IPS DF 4.7 (cell line): Measurements from ENCODE around the gene PRR12.
"Not testable (repeated sequence)": the region's sequence is repeated elsewhere in the genome, so short reads cannot be mapped to it uniquely, and the experiment has no call there.

Experiments used
- DNase-seq: peaks from one replicate; pipeline ENCODE4 v3.0.0-alpha.2; 2013; ENCODE audit warnings: low spot score; ENCODE audit errors: extremely low read depth

Gene PRR12

DNA sequence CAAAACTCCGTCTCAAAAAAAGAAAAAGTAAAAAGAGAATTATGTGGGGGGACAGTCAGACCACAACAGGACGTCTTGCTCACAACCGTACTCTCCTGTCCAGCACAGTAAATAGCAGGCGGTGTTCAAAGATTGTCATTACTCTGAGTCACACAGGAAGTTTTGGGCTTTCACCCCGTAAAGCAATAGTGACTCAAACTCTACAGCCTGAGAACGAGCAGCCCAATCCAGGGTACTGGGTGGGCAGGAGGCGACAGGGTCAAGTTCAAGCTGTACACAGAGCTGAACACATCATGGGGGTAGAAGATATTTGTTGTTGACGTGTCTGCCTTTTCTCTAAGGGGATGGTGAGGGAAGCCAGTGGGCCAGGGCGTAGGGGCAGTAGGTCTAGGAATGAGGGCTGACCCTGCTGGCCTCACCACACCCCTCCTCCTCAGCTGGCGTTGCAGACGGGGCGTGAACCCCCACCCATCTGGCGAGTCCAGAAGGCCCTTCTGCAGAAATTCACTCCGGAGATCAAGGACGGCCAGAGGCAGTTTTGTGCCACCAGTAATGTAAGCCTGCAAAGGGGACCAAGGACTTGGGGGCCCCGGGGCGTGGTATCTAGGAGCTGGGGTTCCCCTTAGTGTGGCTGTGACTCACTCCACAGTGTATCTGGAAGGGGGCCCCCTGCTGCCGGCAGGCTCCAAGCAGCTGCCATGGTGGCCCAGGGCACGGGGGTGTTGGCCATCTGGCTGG lies 23.3 kb downstream of the PRR12 start:
- no peak for DNase-seq

DNA sequence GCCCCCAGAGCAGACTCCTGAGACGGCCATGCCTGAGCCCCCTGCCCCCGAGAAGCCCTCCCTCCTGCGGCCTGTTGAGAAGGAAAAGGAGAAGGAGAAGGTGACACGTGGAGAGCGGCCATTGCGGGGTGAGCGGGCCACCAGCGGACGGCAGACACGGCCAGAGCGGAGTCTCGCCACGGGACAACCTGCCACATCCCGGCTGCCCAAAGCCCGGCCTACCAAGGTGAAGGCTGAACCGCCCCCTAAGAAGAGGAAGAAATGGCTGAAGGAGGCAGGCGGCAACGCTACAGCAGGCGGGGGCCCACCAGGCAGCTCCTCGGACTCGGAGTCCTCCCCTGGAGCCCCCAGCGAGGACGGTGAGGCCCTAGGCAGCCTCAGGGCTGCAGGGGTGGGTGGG lies 24.9 kb downstream of the PRR12 start:
- no peak for DNase-seq

DNA sequence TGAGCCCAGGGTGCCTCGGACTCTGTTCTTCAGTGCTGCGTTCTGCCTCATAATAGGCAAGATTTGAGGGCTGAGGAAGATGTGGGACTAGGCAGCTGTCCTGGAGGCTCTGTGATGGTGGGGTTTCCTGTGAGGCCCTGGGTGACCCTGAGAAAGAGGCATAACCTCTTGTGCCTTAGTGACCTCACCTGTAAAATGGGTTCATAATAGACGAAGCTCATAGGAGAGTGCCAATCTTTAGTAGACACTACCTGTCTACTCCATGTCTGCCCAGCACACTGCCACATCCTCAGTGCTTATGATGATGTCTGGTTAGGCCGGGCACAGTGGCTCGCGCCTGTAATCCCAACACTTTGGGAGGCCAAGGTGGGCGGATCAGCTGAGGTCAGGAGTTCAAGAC lies 25.6 kb downstream of the PRR12 start:
- no peak for DNase-seq

DNA sequence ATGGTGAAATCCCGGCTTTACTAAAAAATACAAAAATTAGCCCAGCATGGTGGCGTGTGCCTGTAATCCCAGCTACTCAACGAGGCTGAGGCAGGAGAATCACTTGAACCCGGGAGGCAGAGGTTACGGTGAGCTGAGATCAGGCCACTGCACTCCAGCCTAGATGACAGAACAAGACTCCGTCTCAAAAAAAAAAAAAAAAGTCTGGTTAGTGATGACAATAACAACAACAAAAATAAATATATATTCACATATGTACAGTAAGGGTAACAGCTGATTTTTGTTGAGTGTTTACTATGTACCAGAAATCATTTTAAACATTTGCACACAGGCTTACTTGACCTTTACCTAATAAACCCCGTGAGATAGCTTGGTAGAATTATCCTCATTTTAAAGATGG lies 26.0 kb downstream of the PRR12 start:
- no peak for DNase-seq

DNA sequence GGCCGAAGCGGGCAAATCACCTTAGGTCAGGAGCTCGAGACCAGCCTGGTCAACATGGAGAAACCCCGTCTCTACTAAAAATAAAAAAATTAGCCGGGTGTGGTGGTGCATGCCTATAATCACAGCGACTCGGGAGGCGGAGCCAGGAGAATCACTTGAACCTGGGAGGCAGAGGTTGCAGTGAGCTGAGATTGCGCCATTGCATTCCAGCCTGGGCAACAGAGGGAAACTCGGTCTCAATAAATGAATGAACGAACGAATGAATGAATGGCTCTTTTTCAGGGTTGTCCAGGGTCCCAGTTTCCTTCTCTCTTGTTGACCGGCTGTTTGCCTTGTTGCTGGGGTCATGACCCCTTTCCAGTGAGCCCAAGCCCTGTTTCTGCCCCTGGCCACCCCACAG lies 26.9 kb downstream of the PRR12 start:
- not testable (repeated sequence) for DNase-seq

DNA sequence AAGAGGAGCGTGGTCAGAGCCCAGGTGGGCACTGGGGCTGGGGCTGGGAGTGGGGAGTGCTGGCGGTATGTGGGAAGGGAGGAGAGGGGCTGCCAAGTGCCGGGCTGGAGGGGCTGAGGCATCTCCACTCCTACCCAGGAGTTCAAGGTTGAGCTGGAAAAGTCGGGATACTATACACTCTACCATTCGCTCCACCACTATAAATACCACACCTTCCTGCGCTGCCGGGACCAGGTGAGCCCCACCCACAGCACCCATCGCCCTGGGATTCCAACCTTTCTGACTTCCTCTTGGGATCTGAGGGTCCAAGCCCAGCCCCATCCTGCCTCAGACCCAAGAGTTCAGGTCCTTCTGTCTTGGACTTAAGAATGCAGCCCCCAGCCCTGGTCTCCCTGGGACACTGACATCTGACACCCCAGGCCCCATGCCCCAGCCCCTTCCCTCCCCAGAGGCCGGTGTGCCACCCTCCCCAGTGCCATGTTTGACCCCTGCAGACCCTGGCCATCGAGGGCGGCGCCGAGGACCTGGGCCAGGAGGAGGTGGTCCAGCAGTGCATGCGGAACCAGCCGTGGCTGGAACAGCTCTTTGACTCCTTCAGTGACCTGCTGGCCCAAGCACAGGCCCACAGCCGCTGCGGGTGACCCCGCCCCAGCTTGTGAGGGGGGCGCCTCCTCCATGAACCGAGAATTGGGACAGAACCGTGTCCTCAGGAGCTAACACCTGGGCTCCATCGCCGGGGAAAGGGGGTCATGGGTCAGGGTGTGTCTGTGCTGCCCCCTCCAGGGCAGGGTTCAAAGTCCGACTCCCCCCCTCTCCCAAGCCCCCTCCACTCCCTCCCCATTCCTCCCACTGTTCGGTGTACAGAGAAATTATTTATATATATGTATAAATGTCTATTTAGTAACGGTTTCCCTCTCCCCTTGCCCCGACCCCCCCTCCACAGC lies 34.3 kb downstream of the PRR12 start:
- no peak for DNase-seq

DNA sequence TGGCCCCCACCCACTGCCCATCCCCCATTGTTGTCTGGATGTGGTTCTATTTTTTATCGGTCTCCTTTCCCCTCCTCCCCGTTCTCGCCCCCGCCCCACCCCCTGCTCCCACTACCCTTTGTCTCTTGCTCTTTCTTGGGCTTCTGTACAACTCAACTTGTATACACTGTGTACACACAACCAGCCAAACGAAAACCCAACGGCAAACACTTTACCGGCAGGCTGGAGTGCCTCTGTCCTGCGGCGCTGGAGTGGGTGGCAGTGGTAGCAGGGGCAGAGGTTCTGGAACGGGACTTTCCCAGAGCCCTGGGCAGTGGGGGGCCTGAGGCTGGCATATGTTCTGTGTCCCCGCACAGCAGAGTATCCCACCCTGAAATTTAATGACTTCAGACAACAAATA lies 35.2 kb downstream of the PRR12 start:
- DNase-seq = no peak

DNA sequence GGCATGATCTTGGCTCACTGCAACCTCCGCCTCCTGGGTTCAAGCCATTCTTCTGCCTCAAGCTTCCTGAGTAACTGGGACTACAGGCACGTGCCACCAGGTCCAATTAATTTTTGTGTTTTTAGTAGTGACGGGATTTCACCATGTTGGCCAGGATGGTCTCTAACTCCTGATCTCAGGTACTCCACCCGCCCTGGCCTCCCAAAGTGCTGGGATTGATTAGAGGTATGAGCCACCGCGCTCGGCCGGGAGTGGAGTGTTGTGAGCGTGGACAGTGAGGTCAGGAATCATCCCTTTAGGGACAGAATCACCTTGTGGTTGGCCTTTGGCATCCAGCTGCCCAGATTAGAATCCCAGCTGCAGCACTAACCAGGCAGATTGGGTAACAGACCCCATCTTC lies 38.7 kb downstream of the PRR12 start:
- no peak for DNase-seq

DNA sequence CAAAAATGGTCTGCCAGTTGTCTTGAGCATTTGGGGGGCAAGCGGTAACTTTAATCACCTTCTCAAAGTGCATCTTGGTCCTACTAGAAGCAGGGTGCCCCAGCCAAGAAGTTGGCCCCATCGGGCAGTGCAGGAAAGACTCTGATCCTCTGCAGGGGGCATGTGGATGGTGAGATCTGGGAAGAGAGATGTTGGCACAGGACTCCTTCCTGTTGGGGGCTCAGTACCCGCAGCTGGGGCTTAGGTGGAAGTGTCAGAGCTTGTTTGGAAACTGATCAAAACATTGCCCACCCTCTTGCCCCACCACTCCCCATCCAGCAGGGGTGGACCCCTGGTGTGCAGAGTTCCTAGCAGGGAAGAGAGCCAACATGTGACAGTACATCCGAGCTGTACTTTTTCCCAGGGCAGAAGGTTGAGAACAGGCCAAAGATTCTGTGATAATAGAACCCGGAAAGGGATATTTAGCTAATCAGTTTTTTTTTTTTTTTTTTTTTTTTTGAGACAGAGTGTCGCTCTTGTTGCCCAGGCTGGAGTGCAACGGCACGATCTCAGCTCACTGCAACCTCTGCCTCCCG lies 40.1 kb downstream of the PRR12 start:
- DNase-seq = no peak

DNA sequence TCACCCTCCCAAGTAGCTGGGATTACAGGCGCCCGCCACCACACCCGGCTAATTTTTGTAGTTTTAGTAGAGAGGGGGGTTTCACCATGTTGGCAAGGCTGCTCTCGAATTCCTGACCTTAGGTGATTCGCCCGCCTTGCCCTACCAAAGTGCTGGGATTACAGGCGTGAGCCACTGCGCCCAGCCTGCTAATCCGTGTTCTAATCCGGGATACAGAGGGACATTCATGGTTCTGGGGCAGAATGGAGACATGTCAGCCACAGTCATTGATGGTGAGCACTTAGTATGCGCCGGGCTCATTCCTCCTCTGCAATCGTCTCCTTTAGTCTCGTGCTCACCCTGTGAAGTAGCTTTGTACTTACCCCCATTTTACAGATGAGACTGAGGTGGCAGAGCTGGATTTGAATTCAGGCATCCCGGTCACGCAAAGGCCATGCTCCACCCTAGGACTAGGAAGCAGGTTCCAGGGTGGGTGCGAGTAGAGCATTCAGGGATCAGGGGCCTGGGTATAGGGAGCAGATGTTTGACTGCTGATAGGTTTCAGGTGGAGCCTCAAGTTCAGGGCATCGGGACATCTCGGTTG lies 40.7 kb downstream of the PRR12 start:
- no peak for DNase-seq

DNA sequence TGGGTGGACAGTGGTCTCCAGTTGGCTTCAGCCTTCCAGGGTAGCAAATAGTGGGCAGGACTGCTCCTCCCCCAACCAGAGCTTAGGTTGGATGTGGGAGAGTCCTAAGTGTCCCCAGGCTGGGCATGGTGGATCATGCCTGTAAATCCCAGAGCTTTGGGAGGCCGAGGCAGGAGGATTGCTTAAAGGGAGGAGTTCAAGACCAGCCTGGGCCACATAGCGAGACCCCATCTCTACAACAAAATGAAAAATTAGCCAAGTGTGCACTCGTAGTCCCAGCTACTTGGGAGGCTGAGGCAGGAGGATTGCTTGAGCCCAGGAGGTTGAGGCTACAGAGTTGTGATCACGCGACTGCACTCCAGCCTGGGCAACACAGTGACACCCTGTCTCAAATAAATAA lies 41.6 kb downstream of the PRR12 start:
- DNase-seq = no peak

DNA sequence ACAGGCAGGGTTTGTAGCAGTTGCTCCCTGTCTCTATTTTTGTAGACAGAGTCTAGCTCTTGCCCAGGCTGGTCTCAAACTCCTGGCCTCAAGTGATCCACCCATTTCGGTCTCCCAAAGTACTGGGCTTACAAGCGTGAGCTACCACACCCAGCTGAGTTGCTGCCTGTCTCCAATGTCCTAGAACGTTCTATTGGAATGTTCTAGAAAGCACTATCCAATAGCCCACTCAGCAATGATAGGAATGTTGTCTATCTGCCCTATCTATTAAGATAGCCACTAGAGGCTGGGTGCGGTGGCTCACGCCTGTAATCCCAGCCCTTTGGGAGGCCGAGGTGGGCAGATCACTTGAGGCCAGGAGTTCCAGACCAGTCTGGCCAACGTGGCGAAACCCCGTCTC lies 42.3 kb downstream of the PRR12 start:
- DNase-seq = not testable (repeated sequence)

DNA sequence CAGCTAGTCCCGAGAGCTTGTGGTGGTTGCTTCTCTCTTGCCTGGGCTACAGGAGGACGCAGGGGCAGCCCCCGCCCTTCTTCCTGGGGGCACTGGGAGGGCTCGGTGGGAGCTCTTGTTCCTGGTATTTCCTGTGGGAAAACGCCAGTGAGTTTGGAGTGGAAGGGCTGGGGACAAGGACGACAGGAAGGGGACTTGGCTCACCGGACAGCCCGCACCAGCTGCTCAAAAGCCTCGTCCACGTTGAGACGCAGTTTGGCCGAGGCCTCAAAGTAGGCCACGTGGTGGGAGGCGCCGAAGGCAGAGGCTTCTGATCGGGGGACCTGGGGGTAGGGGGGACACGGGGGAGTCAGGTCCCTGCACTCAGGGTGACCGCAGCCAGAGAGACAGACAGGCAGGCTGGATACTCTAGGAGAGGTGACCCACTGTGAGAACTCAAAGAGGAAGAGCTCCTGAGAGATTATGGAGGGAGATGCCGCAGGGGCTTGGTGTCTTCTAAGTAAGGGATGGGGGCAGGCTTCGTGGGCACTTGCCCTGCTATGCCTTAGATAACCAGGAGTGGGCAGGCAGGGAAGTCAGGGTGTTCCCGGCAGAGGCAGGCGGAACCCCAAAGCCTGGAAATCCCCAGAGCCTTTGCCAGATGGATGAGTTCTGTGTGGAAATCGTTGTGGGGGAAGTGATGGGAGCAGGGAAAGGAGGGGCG lies 44.7 kb downstream of the PRR12 start:
- DNase-seq = no peak

DNA sequence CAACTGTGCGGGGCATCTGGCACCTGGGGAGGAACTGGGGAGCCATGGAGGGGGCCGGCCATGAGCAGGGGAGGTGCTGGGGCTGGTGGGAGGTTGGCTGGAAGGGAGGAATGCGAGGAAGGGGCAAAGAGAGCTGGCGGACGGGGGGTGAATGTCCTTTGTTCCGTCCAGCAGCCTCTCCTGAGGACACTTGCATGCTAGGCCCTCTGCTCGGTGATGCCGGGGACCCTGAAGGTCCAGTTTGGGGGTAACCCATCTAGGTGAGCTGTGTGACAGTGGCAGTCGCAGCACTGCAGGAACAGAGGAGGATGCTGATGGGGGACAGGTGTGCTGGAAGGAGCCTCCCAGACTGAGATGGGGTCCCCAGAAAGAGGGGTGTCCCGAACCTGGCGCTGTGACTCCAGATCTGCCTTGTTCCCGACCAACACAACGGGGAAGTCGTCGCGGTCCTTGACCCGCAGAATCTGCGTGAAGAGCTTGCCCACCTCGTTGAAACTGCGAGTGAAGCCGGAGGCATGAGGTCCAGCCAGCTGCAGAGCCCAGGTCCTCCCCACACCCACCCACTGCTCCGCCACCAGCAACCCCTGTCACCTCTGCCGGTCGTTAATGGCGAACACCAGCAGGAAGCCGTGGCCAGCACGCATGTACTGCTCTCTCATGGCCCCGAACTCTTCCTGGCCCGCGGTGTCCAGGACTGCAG lies 45.4 kb downstream of the PRR12 start:
- DNase-seq = no peak

DNA sequence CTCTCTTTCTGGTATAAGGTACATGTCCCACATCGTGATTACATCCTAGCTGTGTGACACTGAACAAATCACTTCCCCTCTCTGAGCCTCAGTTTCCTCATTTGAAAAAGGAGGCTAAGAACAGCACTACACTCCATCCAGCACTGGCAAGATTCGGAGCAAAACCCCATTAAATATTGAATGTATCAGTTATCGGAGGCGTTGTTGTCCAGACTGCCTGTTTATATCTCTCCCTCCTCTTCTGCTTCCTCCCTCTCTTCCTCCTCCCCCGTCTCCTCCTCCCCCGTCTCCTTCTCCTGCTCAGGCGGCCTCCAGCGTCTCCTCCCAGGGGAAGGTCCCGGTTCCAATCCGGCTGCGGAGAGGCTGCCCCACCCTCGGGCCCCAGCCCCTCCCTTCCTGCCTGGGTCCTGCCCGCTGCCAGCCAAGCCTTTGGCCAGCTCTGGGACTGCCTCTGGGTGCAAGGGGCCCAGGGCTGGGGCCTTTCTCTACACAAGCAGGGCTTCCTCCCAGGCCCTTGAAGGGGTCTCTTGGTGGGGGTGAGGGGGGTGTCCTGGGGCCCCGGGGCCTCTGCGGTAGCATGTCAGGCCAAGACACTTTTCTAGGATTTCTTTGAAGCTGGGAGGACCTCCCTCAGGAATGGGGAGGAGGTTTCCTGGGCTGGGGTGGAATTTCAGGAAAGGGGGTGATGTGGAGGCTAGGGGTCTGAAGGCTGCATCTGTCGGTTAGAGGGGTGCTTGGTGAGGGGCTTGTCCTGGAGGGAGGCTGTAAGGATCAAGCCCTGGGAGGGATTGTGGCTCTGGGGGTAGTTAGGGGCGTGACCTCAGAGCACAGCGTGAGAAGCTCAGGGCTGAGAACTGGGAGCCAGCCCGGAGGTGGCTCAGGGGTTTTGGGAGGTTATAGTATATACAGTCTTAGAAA lies 47.1 kb downstream of the PRR12 start:
- DNase-seq = no peak

DNA sequence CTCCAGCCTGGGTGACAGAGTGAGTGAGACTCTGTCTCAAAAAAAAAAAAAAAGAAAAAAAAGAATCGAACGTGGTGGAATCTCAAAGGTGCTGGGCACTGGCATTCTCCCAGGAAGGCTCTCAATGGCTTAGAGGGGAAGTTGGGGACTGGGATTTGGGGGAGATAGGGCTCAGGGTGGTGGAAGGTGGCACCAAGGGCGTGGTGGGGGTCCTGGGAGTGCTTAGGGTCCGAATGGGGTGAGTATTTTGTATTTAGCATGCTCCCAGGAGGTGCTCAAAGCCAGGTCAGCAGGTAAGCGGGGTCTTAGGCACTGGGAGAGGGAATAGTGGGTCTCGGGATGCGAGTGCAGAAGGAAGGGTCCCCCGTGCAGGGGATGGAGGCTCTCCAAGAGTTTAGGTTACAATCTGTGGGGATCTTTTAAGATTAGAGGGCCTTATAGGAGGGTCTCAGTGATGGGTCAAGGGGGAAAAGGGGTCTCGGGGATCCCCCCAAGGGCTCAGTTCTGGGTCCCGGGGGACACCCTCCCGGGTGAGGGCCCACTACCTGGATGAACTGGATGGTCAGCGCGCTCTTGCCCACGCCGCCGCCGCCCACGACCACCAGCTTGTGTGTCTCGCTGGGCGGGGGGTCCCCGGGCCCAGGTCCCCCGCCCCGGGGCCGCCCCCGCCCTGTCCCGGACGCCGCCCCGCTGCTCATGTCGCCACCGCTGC lies 48.6 kb downstream of the PRR12 start:
- no peak for DNase-seq

DNA sequence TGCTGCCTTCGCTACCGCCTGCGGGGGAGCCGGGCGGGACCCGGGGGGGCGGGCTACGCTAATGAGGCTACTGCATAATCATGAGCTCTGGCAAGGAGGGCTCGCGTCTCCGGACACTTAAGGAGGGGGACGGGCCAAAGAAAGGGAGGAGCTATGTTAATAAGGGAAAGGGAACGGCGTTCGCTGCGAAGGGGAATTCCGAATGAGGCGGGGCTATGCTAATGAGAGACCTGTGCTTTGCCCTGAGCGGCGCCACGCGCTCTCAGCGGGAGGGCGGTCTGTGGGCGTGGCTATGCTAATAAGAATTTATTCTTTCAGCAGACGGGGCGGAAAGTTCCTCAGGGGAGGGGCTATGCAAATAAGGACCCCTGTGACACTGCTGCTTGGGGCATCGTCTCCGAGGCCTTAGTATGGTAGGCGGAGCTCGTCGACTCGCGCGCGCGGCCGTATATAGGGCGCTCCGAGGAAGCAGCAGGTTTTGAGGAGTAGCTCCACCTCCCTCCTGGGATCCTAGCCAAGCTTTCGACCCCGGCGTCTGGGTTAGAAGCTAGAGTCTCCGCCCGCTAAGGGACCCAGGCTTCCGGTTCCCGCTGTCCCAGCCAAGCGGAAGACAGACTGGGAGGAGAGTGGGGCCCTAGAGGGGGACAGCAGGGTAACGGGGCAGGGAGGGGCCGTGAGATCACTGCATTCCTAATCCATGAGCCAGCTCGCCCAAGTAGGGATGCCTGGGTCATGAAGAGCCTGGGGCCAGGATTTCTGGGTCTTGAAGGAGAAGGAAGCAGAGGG lies 49.3 kb downstream of the PRR12 start, which contains the start of gene RRAS:
RRAS (minus strand) TSS at position 31 of the 786 bp plus-strand sequence. CDS start 45 bp downstream, outside the sequence.
- peak; percentile 99 for DNase-seq
